WTC11 (cell line): ENCODE results near the gene CCDC69. TPM values are rescaled to one million over a fixed set of nuclear protein-coding genes. Genes with fewer than 3 reads are reported as not detected.

Source experiments
- ATAC-seq: fragments of 200-7000 bp; cut with Tn5 transposase; 2 replicates; pipeline ENCODE4 v1.10.0; 2021; ENCODE audit warnings: mild to moderate bottlenecking, moderate library complexity
- CTCF ChIA-PET: fragments of 300-600 bp; sonication (Branson Sonifier 250); formaldehyde crosslinking; loops from one replicate; lab custom pipeline; 2021; ENCODE audit warnings: antibody characterized with exemption; lab: Charles Lee
- POLR2A ChIA-PET: fragments of 350-600 bp; sonication (Branson Sonifier 250); formaldehyde crosslinking; loops from one replicate; lab custom pipeline; 2021; ENCODE audit warnings: antibody characterized with exemption; lab: Charles Lee
- DNase-seq: peaks from one replicate; pipeline ENCODE4 v3.0.0; 2021; ENCODE audit warnings: low spot score
- H3K27ac Mint-ChIP-seq: 2 replicates; pipeline ENCODE4 v1.8.0; 2021; ENCODE audit warnings: mixed read lengths
- H3K27me3 Mint-ChIP-seq: 2 replicates; pipeline ENCODE4 v1.8.0; 2021; ENCODE audit warnings: low read depth, mild to moderate bottlenecking, moderate library complexity, mixed read lengths
- H3K36me3 Mint-ChIP-seq: 2 replicates; pipeline ENCODE4 v1.8.0; 2021; ENCODE audit warnings: mixed read lengths
- H3K4me1 Mint-ChIP-seq: 2 replicates; pipeline ENCODE4 v1.8.0; 2022; ENCODE audit warnings: mixed read lengths
- H3K4me3 Mint-ChIP-seq: 2 replicates; pipeline ENCODE4 v1.8.0; 2021; ENCODE audit warnings: mild to moderate bottlenecking, moderate library complexity, mixed read lengths
- H3K9me3 Mint-ChIP-seq: 2 replicates; pipeline ENCODE4 v1.8.0; 2021; ENCODE audit warnings: mixed read lengths
- CREB1 ChIP-seq: sonication (generic); formaldehyde crosslinking; IDR thresholded peaks from 2 replicates; pipeline ENCODE4 v1.8.0; 2023; ENCODE audit warnings: mild to moderate bottlenecking, missing genetic modification reagents
- CREM ChIP-seq: sonication (generic); formaldehyde crosslinking; IDR thresholded peaks from 2 replicates; pipeline ENCODE4 v1.8.1; 2022; ENCODE audit warnings: mild to moderate bottlenecking, missing genetic modification reagents, moderate library complexity
- ELF4 ChIP-seq: sonication (generic); formaldehyde crosslinking; IDR thresholded peaks from 2 replicates; pipeline ENCODE4 v1.8.1; 2022; ENCODE audit warnings: low read depth, mild to moderate bottlenecking, moderate library complexity, missing genetic modification reagents
- FOXP1 ChIP-seq: sonication (generic); formaldehyde crosslinking; IDR thresholded peaks from 2 replicates; pipeline ENCODE4 v1.8.0; 2022; ENCODE audit warnings: missing genetic modification reagents, mild to moderate bottlenecking, moderate library complexity, borderline replicate concordance
- MYBL2 ChIP-seq: sonication (generic); formaldehyde crosslinking; IDR thresholded peaks from 2 replicates; pipeline ENCODE4 v1.8.1; 2023; ENCODE audit warnings: mild to moderate bottlenecking, moderate library complexity, missing genetic modification reagents
- NFYB ChIP-seq: sonication (generic); formaldehyde crosslinking; conservative IDR thresholded peaks from 2 replicates; pipeline ENCODE4 v1.8.0; 2022; ENCODE audit warnings: low read depth, missing genetic modification reagents
- NR2C2 ChIP-seq: sonication (generic); formaldehyde crosslinking; IDR thresholded peaks from 2 replicates; pipeline ENCODE4 v1.8.0; 2022; ENCODE audit warnings: mild to moderate bottlenecking, missing genetic modification reagents
- NR3C1 ChIP-seq: sonication (generic); formaldehyde crosslinking; conservative IDR thresholded peaks from 2 replicates; pipeline ENCODE4 v1.8.1; 2023; ENCODE audit warnings: low read depth, mild to moderate bottlenecking, missing genetic modification reagents
- RELA ChIP-seq: sonication (generic); formaldehyde crosslinking; IDR thresholded peaks from 2 replicates; pipeline ENCODE4 v1.8.1; 2022; ENCODE audit warnings: missing genetic modification reagents, mild to moderate bottlenecking, borderline replicate concordance
- RORB ChIP-seq: fragments of 250-450 bp; sonication (Bioruptor Pico); IDR thresholded peaks from 2 replicates; pipeline ENCODE4 v1.9.0; 2021; ENCODE audit warnings: mild to moderate bottlenecking
- TEAD1 ChIP-seq: sonication (generic); formaldehyde crosslinking; IDR thresholded peaks from 2 replicates; pipeline ENCODE4 v1.8.0; 2022; ENCODE audit warnings: mild to moderate bottlenecking, missing genetic modification reagents
- TEAD4 ChIP-seq: sonication (generic); formaldehyde crosslinking; IDR thresholded peaks from 2 replicates; pipeline ENCODE4 v1.8.0; 2022; ENCODE audit warnings: mild to moderate bottlenecking, missing genetic modification reagents
- TP53 ChIP-seq: sonication (generic); formaldehyde crosslinking; IDR thresholded peaks from 2 replicates; pipeline ENCODE4 v1.8.1; 2023; ENCODE audit warnings: mild to moderate bottlenecking, missing genetic modification reagents
- ZNF138 ChIP-seq: sonication (generic); formaldehyde crosslinking; conservative IDR thresholded peaks from 2 replicates; pipeline ENCODE4 v1.8.1; 2022; ENCODE audit warnings: mild to moderate bottlenecking, moderate library complexity, missing genetic modification reagents
- ZNF219 ChIP-seq: sonication (generic); formaldehyde crosslinking; IDR thresholded peaks from 2 replicates; pipeline ENCODE4 v1.8.0; 2023; ENCODE audit warnings: missing genetic modification reagents, mild to moderate bottlenecking, borderline replicate concordance
- total RNA-seq: library from RNA; stranded (reverse); gene quantifications from 3 replicates; pipeline ENCODE4 v1.2.3, GENCODE V29; 2021
- TF ChIP-seq, protein P1 (sequence below): sonication (generic); formaldehyde crosslinking; IDR thresholded peaks from 2 replicates; pipeline ENCODE4 v1.8.1; 2023; ENCODE audit warnings: mild to moderate bottlenecking, missing genetic modification reagents, moderate library complexity
- TF ChIP-seq, protein P2 (sequence below): sonication (generic); formaldehyde crosslinking; IDR thresholded peaks from 2 replicates; pipeline ENCODE4 v1.8.0; 2022; ENCODE audit warnings: mild to moderate bottlenecking, missing genetic modification reagents
- TF ChIP-seq, protein P3 (sequence below): fragments of 250-450 bp; sonication (Bioruptor Pico); IDR thresholded peaks from 2 replicates; pipeline ENCODE4 v1.9.0; 2021; ENCODE audit warnings: mild to moderate bottlenecking
- TF ChIP-seq, protein P4 (sequence below): sonication (generic); formaldehyde crosslinking; IDR thresholded peaks from 2 replicates; pipeline ENCODE4 v1.8.1; 2023; ENCODE audit warnings: mild to moderate bottlenecking, missing genetic modification reagents
- TF ChIP-seq, protein P5 (sequence below): sonication (generic); formaldehyde crosslinking; IDR thresholded peaks from 2 replicates; pipeline ENCODE4 v1.8.1; 2022; ENCODE audit warnings: mild to moderate bottlenecking, moderate library complexity, missing genetic modification reagents

The CCDC69 gene
- total RNA-seq, 1 experiment from 2014 or later, result 12.4 TPM

DNA sequence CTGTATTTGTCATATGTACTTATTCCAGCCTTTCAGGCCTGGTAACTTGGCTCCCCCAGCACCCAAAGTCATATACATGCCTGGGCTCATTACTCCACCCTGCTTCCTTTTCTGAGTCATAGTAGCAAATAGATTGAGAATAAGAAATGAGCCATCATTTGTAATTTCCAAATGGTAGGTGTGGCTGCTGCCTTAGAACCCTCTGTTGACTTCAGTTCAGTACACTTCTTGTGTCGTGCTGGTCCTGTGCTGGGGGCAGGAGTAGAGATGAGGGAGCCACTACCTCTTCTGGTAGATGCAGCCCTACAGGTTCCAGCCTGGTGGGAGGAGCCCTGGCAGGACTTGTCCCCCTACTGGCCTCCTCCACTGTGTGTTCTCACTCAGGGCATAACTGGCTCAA is 40.2 kb upstream of the CCDC69 start:
- H3K9me3 Mint-ChIP-seq, result no peaks in the 10 kb centered on the region

DNA sequence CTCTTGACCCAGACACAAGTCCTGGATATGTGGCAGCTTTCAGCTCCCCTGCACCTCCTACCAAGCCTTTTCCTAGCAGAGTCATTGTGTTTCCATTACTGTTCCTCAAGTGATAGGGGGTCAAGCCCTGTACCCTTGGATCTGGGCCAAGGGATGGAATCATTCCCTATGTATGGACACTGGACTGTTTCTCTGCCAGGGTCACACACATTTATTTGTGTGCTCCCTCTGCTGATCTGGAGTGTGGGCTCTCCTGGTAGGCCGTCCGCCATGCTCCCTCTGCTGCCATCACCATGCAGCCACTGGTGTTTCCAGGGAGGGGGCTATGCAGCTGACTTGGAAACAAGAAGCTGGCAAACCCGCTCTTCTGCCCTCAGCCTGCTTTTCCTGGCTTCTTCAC is 38.6 kb upstream of the CCDC69 start:
- H3K4me3 Mint-ChIP-seq, result no peak overlapping the region
- ATAC-seq (no peak), DNase-seq (no peak)
- H3K36me3 Mint-ChIP-seq, result peaks cover 14% of the 10 kb centered on the region
- CTCF ChIA-PET, result interaction anchor here (1.9 kb wide), 1 partner anchor 10 kb away, joined by 6 read pairs; the partner anchor contains the start of gene GM2A
- peaks cover 12% of the 10 kb centered on the region for H3K4me1 Mint-ChIP-seq
- POLR2A ChIA-PET, result no interaction called here
- TF ChIP-seq, protein P1, sequence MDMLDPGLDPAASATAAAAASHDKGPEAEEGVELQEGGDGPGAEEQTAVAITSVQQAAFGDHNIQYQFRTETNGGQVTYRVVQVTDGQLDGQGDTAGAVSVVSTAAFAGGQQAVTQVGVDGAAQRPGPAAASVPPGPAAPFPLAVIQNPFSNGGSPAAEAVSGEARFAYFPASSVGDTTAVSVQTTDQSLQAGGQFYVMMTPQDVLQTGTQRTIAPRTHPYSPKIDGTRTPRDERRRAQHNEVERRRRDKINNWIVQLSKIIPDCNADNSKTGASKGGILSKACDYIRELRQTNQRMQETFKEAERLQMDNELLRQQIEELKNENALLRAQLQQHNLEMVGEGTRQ, result no peak
- TF ChIP-seq, protein P2, sequence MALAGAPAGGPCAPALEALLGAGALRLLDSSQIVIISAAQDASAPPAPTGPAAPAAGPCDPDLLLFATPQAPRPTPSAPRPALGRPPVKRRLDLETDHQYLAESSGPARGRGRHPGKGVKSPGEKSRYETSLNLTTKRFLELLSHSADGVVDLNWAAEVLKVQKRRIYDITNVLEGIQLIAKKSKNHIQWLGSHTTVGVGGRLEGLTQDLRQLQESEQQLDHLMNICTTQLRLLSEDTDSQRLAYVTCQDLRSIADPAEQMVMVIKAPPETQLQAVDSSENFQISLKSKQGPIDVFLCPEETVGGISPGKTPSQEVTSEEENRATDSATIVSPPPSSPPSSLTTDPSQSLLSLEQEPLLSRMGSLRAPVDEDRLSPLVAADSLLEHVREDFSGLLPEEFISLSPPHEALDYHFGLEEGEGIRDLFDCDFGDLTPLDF (CRISPR knock-in tag), result no peak
- TF ChIP-seq ZNF138 (no peak), MYBL2 (CRISPR knock-in tag) (no peak)
- H3K27ac Mint-ChIP-seq, result no peak overlapping the region
- no peaks in the 10 kb centered on the region for H3K27me3 Mint-ChIP-seq
- H3K9me3 Mint-ChIP-seq, result no peaks in the 10 kb centered on the region

More for the DNA sequence above, 40.2 kb upstream of the CCDC69 start:
- Mint-ChIP-seq H3K36me3 (peaks cover 17% of the 10 kb centered on the region), H3K27ac (no peak overlapping the region), H3K4me1 (peaks cover 5% of the 10 kb centered on the region; the same call in 1 of the 2 replicates), H3K4me3 (no peak overlapping the region), H3K27me3 (no peaks in the 10 kb centered on the region)
- CTCF ChIA-PET, result interaction anchor here (0.6 to 1.9 kb wide), 4 partner anchors 11 to 260 kb away, joined by 3 to 6 read pairs (median 3); partner anchors contain the start of gene GM2A
- no peak for TF ChIP-seq CREB1 (CRISPR knock-in tag)
- TF ChIP-seq FOXP1 (CRISPR knock-in tag), result no peak
- TF ChIP-seq ZNF138, result no peak
- no peak for TF ChIP-seq TEAD4 (CRISPR knock-in tag)
- TF ChIP-seq TP53 (CRISPR knock-in tag), result no peak
- TF ChIP-seq RELA, result no peak
- no peak for TF ChIP-seq RORB (CRISPR knock-in tag)
- TF ChIP-seq NFYB, result no peak
- no peak for TF ChIP-seq ELF4 (CRISPR knock-in tag)
- TF ChIP-seq, protein P2 (CRISPR knock-in tag), result no peak
- TF ChIP-seq TEAD1 (CRISPR knock-in tag), result no peak
- TF ChIP-seq, protein P3, sequence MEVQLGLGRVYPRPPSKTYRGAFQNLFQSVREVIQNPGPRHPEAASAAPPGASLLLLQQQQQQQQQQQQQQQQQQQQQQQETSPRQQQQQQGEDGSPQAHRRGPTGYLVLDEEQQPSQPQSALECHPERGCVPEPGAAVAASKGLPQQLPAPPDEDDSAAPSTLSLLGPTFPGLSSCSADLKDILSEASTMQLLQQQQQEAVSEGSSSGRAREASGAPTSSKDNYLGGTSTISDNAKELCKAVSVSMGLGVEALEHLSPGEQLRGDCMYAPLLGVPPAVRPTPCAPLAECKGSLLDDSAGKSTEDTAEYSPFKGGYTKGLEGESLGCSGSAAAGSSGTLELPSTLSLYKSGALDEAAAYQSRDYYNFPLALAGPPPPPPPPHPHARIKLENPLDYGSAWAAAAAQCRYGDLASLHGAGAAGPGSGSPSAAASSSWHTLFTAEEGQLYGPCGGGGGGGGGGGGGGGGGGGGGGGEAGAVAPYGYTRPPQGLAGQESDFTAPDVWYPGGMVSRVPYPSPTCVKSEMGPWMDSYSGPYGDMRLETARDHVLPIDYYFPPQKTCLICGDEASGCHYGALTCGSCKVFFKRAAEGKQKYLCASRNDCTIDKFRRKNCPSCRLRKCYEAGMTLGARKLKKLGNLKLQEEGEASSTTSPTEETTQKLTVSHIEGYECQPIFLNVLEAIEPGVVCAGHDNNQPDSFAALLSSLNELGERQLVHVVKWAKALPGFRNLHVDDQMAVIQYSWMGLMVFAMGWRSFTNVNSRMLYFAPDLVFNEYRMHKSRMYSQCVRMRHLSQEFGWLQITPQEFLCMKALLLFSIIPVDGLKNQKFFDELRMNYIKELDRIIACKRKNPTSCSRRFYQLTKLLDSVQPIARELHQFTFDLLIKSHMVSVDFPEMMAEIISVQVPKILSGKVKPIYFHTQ, result no peak
- TF ChIP-seq ZNF219 (CRISPR knock-in tag), result no peak
- TF ChIP-seq, protein P4, sequence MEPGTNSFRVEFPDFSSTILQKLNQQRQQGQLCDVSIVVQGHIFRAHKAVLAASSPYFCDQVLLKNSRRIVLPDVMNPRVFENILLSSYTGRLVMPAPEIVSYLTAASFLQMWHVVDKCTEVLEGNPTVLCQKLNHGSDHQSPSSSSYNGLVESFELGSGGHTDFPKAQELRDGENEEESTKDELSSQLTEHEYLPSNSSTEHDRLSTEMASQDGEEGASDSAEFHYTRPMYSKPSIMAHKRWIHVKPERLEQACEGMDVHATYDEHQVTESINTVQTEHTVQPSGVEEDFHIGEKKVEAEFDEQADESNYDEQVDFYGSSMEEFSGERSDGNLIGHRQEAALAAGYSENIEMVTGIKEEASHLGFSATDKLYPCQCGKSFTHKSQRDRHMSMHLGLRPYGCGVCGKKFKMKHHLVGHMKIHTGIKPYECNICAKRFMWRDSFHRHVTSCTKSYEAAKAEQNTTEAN, result no peak
- TF ChIP-seq NR3C1 (CRISPR knock-in tag), result no peak
- no peak for TF ChIP-seq NR2C2 (CRISPR knock-in tag)
- TF ChIP-seq, protein P5, sequence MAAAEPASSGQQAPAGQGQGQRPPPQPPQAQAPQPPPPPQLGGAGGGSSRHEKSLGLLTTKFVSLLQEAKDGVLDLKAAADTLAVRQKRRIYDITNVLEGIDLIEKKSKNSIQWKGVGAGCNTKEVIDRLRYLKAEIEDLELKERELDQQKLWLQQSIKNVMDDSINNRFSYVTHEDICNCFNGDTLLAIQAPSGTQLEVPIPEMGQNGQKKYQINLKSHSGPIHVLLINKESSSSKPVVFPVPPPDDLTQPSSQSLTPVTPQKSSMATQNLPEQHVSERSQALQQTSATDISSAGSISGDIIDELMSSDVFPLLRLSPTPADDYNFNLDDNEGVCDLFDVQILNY (CRISPR knock-in tag), result no peak
- TF ChIP-seq CREM (CRISPR knock-in tag), result no peak
- ATAC-seq, result peak; percentile 76
- POLR2A ChIA-PET, result no interaction called here
- DNase-seq, result no peak
